Heart left ventricle (tissue), 13 donors: ENCODE results near the gene GRB2.

Experiments used
- CTCF ChIP-seq, 12 donors: fragments of 200-600 bp; sonication (generic) in 4 of 12; IDR thresholded peaks; one replicate each; pipeline versions ENCODE4 v1.5.0 to v1.8.0; 2018 to 2022; ENCODE audit warnings: antibody characterized with exemption in 12 of 12, mild to moderate bottlenecking in 5 of 12
- POLR2A ChIP-seq, 2 donors: fragments of 450-650 bp; IDR thresholded peaks; one replicate each; pipeline ENCODE4 v1.6.1; 2017; ENCODE audit warnings: antibody characterized with exemption in 2 of 2, mild to moderate bottlenecking in 2 of 2, moderate library complexity in 2 of 2
- donor health status: ischemic (EF 13 %, LVEDD 7.1; RV severe dilation, severe dysfunction).
- donor health status: DM: no; HTN: yes; CAD: no.
- donor health status: DM: no; HTN: no; CAD: no.
- donor health status: ischemic (EF 25% LVEDD 6.9; RV normal size, moderate dysfunction).
- donor health status: ischemic (EF 25% LVEDD 5.7; RV mildly dilated, moderate dysfunction).
- donor health status: ischemic (EF 35%, LVEDD 5.7; RV mildly dilated, moderate dysfunction).
- donor health status: nonischemic (EF 11% LVEDD 7.7; RV severe dilation, severe dysfunction).
- donor health status: DM: yes; HTN: yes; CAD: no.
- donor health status: PGD.
- donor health status: ischemic (EF 29% LVEDD 5.4; RV normal size, mild dysfunction).
- donor health status: nonischemic (EF 23%, LVEDD 6.1; RV moderate dilation, normal function).

- TF ChIP-seq POLR2A (IDR thresholded peaks at IDR 0.05) (no peak), CTCF (IDR thresholded peaks at IDR 0.05) (no peak)
These were observed 133.3 kb downstream of the GRB2 start for GRCh38 chr17:75271955-75272847.
